Neuronal stem cell (in vitro differentiated cells): ENCODE measurements around the gene IL5RA.

ENCODE experiments used
- DNase-seq: peaks from one replicate; pipeline ENCODE4 v3.0.0-alpha.2; 2013; ENCODE audit warnings: low spot score
- H2AFZ ChIP-seq: one replicate; pipeline ENCODE4 v1.6.1; 2013; ENCODE audit warnings: mild to moderate bottlenecking, low read length, inconsistent platforms
- H2AK5ac ChIP-seq: 2 replicates; pipeline ENCODE4 v1.6.1; 2013; ENCODE audit warnings: low read depth, mild to moderate bottlenecking, inconsistent platforms, low read length, moderate library complexity, mixed read lengths
- H2BK120ac ChIP-seq: 2 replicates; pipeline ENCODE4 v1.6.1; 2013; ENCODE audit warnings: low read depth, mild to moderate bottlenecking, inconsistent platforms, low read length, moderate library complexity, mixed read lengths
- H2BK12ac ChIP-seq: one replicate; pipeline ENCODE4 v1.6.1; 2013; ENCODE audit warnings: low read length, inconsistent platforms
- H2BK15ac ChIP-seq: 2 replicates; pipeline ENCODE4 v1.6.1; 2013; ENCODE audit warnings: mild to moderate bottlenecking, low read length, inconsistent platforms, mixed read lengths
- H2BK5ac ChIP-seq: one replicate; pipeline ENCODE4 v1.6.1; 2013; ENCODE audit warnings: inconsistent platforms, mild to moderate bottlenecking, low read length, moderate library complexity
- H3K14ac ChIP-seq: one replicate; pipeline ENCODE4 v1.6.1; 2013; ENCODE audit warnings: low read length, inconsistent platforms
- H3K18ac ChIP-seq: 2 replicates; pipeline ENCODE4 v1.6.1; 2013; ENCODE audit warnings: low read length, inconsistent platforms
- H3K23ac ChIP-seq: 2 replicates; pipeline ENCODE4 v1.6.1; 2013; ENCODE audit warnings: low read depth, mild to moderate bottlenecking, mixed read lengths, low read length, inconsistent platforms; ENCODE audit not compliant: poor library complexity
- H3K27ac ChIP-seq: replicated peaks from 3 replicates; pipeline ENCODE4 v1.5.1; 2013; ENCODE audit warnings: low read length, inconsistent platforms
- H3K27me3 ChIP-seq, 3 experiments: 2 replicates each; pipeline ENCODE4 v1.6.1; 2013; ENCODE audit warnings: low read length in 3 of 3, mild to moderate bottlenecking in 2 of 3, inconsistent platforms in 1 of 3, low read depth in 1 of 3, mixed read lengths in 1 of 3, moderate library complexity in 1 of 3; ENCODE audit not compliant: control insufficient read depth in 3 of 3, insufficient read depth in 3 of 3
- H3K36me3 ChIP-seq, 2 donors: replicated peaks in 1 of 2; 2 replicates each; pipeline ENCODE4 v1.6.1; 2013; ENCODE audit warnings: low read length in 2 of 2; ENCODE audit not compliant: control insufficient read depth in 2 of 2, insufficient read depth in 2 of 2
- H3K4ac ChIP-seq: 2 replicates; pipeline ENCODE4 v1.6.1; 2013; ENCODE audit warnings: inconsistent platforms, mild to moderate bottlenecking, low read length, moderate library complexity
- H3K4me1 ChIP-seq, 2 donors: 1 replicate in 1 of 2; 2 replicates in 1 of 2; pipeline ENCODE4 v1.6.1; 2013; ENCODE audit warnings: low read length in 2 of 2, low read depth in 1 of 2; ENCODE audit not compliant: control insufficient read depth in 2 of 2, insufficient read depth in 1 of 2
- H3K4me2 ChIP-seq: one replicate; pipeline ENCODE4 v1.6.1; 2013; ENCODE audit warnings: mild to moderate bottlenecking, low read length, inconsistent platforms; ENCODE audit not compliant: insufficient read depth, poor library complexity, severe bottlenecking
- H3K4me3 ChIP-seq, 2 donors: 2 replicates each; pipeline ENCODE4 v1.5.1; 2013; ENCODE audit warnings: low read length in 2 of 2, mild to moderate bottlenecking in 2 of 2, inconsistent platforms in 1 of 2, moderate library complexity in 1 of 2
- H3K79me1 ChIP-seq: one replicate; pipeline ENCODE4 v1.6.1; 2013; ENCODE audit warnings: low read depth, mild to moderate bottlenecking, inconsistent platforms, low read length, moderate library complexity
- H3K9ac ChIP-seq: one replicate; pipeline ENCODE4 v1.6.1; 2013; ENCODE audit warnings: mild to moderate bottlenecking, low read depth, low read length, inconsistent platforms; ENCODE audit not compliant: poor library complexity
- H3K9me3 ChIP-seq, 2 donors: replicated peaks in 1 of 2; 2 replicates each; pipeline versions ENCODE3 to v1.6.1; 2013; ENCODE audit warnings: low read length in 2 of 2, mild to moderate bottlenecking in 2 of 2, inconsistent platforms in 1 of 2, low read depth in 1 of 2, mixed read lengths in 1 of 2, moderate library complexity in 1 of 2; ENCODE audit not compliant: control insufficient read depth in 2 of 2, insufficient read depth in 1 of 2
- H4K8ac ChIP-seq: one replicate; pipeline ENCODE4 v1.6.1; 2013; ENCODE audit warnings: low read depth, mild to moderate bottlenecking, inconsistent platforms, low read length, moderate library complexity
- H4K91ac ChIP-seq: one replicate; pipeline ENCODE4 v1.6.1; 2013; ENCODE audit warnings: low read length, low read depth, mild to moderate bottlenecking, inconsistent platforms; ENCODE audit not compliant: poor library complexity
- WGBS, 2 donors: extraction: QIAGEN DNeasy Blood & Tissue Kit; methylation state at CpG; one replicate each; pipeline ENCODE4 v1.1.7; 2013; ENCODE audit warnings: missing lambda C conversion rate in 2 of 2, mixed read lengths in 1 of 2; ENCODE audit not compliant: insufficient read length in 2 of 2, insufficient replicate concordance in 1 of 2; ENCODE audit errors: extremely low coverage in 2 of 2; 5-methylcytosine and 5-hydroxymethylcytosine counted together

Gene IL5RA

GRCh38 chr3:3082234-3082924 is 27.8 kb downstream of the IL5RA start:
- Histone ChIP-seq H3K4me2 (no peak overlapping the region), H3K27ac (no peak overlapping the region), H3K36me3 (no peaks in the 10 kb centered on the region), H3K23ac (no peak overlapping the region), H2BK5ac (no peak overlapping the region), H2BK120ac (no peak overlapping the region), H3K4ac (no peak overlapping the region), H3K79me1 (no peaks in the 10 kb centered on the region), H3K9ac (no peak overlapping the region), H2AFZ (no peak overlapping the region), H4K91ac (no peak overlapping the region), H2BK12ac (no peak overlapping the region), H3K4me3 (no peak overlapping the region), H3K18ac (no peak overlapping the region), H4K8ac (no peak overlapping the region), H3K27me3 (peaks cover 0 to 8% (median 1%) of the 10 kb centered on the region in 3 experiments), H3K14ac (no peak overlapping the region), H3K9me3 (no peaks in the 10 kb centered on the region), H2AK5ac (no peak overlapping the region), H2BK15ac (no peak overlapping the region), H3K4me1 (peaks cover 6 to 12% of the 10 kb centered on the region in 2 donors)
- no peak for DNase-seq
- no CpG with 5 or more reads among the region's 2 CpGs for WGBS, 2 donors

GRCh38 chr3:3081381-3082233 is 28.6 kb downstream of the IL5RA start:
- Histone ChIP-seq H3K79me1 (no peaks in the 10 kb centered on the region), H2AK5ac (no peak overlapping the region), H3K4ac (no peak overlapping the region), H3K36me3 (no peaks in the 10 kb centered on the region), H3K4me2 (no peak overlapping the region), H3K27me3 (peaks cover 0 to 8% (median 1%) of the 10 kb centered on the region in 3 experiments), H2BK12ac (no peak overlapping the region), H3K23ac (no peak overlapping the region), H3K9me3 (no peaks in the 10 kb centered on the region), H2AFZ (no peak overlapping the region), H3K18ac (no peak overlapping the region), H3K4me3 (no peak overlapping the region), H2BK5ac (no peak overlapping the region), H2BK15ac (no peak overlapping the region), H3K14ac (no peak overlapping the region), H3K27ac (no peak overlapping the region), H2BK120ac (no peak overlapping the region), H3K9ac (no peak overlapping the region), H4K8ac (no peak overlapping the region), H4K91ac (no peak overlapping the region), H3K4me1 (peaks cover 6 to 12% of the 10 kb centered on the region in 2 donors)
- WGBS, 2 donors: no CpG with 5 or more reads among the region's 9 CpGs
- DNase-seq: no peak

- Histone ChIP-seq H3K9me3 (no peaks in the 10 kb centered on the region), H3K14ac (no peak overlapping the region), H3K9ac (no peak overlapping the region), H3K4me3 (no peak overlapping the region), H3K27me3 (peaks cover 0 to 6% (median 1%) of the 10 kb centered on the region in 3 experiments), H3K18ac (no peak overlapping the region), H3K23ac (no peak overlapping the region), H2BK120ac (no peak overlapping the region), H2BK12ac (no peak overlapping the region), H3K4ac (no peak overlapping the region), H4K91ac (no peak overlapping the region), H3K4me1 (peaks cover 6 to 12% of the 10 kb centered on the region in 2 donors), H2BK15ac (no peak overlapping the region), H3K79me1 (no peaks in the 10 kb centered on the region), H3K36me3 (no peaks in the 10 kb centered on the region), H2AFZ (no peak overlapping the region), H2AK5ac (no peak overlapping the region), H3K4me2 (no peak overlapping the region), H3K27ac (no peak overlapping the region), H4K8ac (no peak overlapping the region), H2BK5ac (no peak overlapping the region)
- peak; percentile 36 for DNase-seq
- WGBS, 2 donors: no CpG with 5 or more reads among the region's 5 CpGs
Measured at GRCh38 chr3:3080309-3080708, 29.9 kb downstream of the IL5RA start.

- H2AFZ ChIP-seq: no peak overlapping the region
- H3K4me3 ChIP-seq: no peak overlapping the region
- no peak overlapping the region for H3K4ac ChIP-seq
- no peak overlapping the region for H4K91ac ChIP-seq
- H3K18ac ChIP-seq: no peak overlapping the region
- no peaks in the 10 kb centered on the region for H3K9me3 ChIP-seq
- H4K8ac ChIP-seq: no peak overlapping the region
- DNase-seq: no peak
- H2BK15ac ChIP-seq: no peak overlapping the region
- H3K14ac ChIP-seq: no peak overlapping the region
- H3K79me1 ChIP-seq: no peaks in the 10 kb centered on the region
- H2BK5ac ChIP-seq: no peak overlapping the region
- WGBS, 2 donors: no CpG with 5 or more reads among the region's 5 CpGs
- H3K36me3 ChIP-seq: no peaks in the 10 kb centered on the region
- no peak overlapping the region for H3K27ac ChIP-seq
- peaks cover 0 to 1% (median 0%) of the 10 kb centered on the region in 3 experiments for H3K27me3 ChIP-seq
- H3K23ac ChIP-seq: no peak overlapping the region
- H3K9ac ChIP-seq: no peak overlapping the region
- H2BK12ac ChIP-seq: no peak overlapping the region
- H2BK120ac ChIP-seq: no peak overlapping the region
- H2AK5ac ChIP-seq: no peak overlapping the region
- no peak overlapping the region for H3K4me2 ChIP-seq
- peaks cover 0 to 2% of the 10 kb centered on the region in 2 donors for H3K4me1 ChIP-seq
Measured at GRCh38 chr3:3074551-3075257, 35.5 kb downstream of the IL5RA start.
